OCI-LY1 (cell line): Measurements from ENCODE around the gene PLEKHG3.

Experiments
- H2AFZ ChIP-seq: fragments of 200-600 bp; sonication (generic), shearing (Covaris generic); 2 replicates; pipeline ENCODE4 v1.6.0; 2014; ENCODE audit warnings: antibody characterized with exemption, mild to moderate bottlenecking, low read length
- H3F3A ChIP-seq: fragments of 200-600 bp; sonication (generic), shearing (Covaris generic); 2 replicates; pipeline ENCODE4 v1.6.0; 2014; ENCODE audit warnings: mild to moderate bottlenecking, antibody characterized with exemption, low read length, moderate library complexity; ENCODE audit not compliant: insufficient read depth
- H3K27ac ChIP-seq: fragments of 200-600 bp; sonication (generic); 2 replicates; pipeline ENCODE4 v1.5.1; 2014; ENCODE audit warnings: low read length, mixed run types, mild to moderate bottlenecking, low read depth; ENCODE audit not compliant: poor library complexity, severe bottlenecking
- H3K27me3 ChIP-seq: fragments of 200-600 bp; sonication (generic); 2 replicates; pipeline ENCODE4 v1.6.0; 2014; ENCODE audit warnings: antibody characterized with exemption, mild to moderate bottlenecking, low read length, moderate library complexity; ENCODE audit not compliant: insufficient read depth
- H3K36me3 ChIP-seq: fragments of 200-600 bp; sonication (generic); 2 replicates; pipeline ENCODE4 v1.6.1; 2014; ENCODE audit warnings: mild to moderate bottlenecking, antibody characterized with exemption, low read length, moderate library complexity, mixed read lengths; ENCODE audit not compliant: insufficient read depth
- H3K4me1 ChIP-seq: fragments of 200-600 bp; sonication (generic); 2 replicates; pipeline ENCODE4 v1.5.1; 2014; ENCODE audit warnings: mild to moderate bottlenecking, low read length, moderate library complexity; ENCODE audit not compliant: insufficient read depth, severe bottlenecking
- H3K4me2 ChIP-seq: fragments of 200-600 bp; sonication (generic), shearing (Covaris generic); 2 replicates; pipeline ENCODE4 v1.6.1; 2014; ENCODE audit warnings: low read length
- H3K4me3 ChIP-seq: fragments of 200-600 bp; sonication (generic); 2 replicates; pipeline ENCODE4 v1.5.1; 2014; ENCODE audit warnings: low read length, low read depth, mild to moderate bottlenecking, mixed read lengths; ENCODE audit not compliant: poor library complexity, severe bottlenecking
- H3K79me2 ChIP-seq: fragments of 200-600 bp; shearing (Covaris generic); 2 replicates; pipeline ENCODE4 v1.6.1; 2016; ENCODE audit warnings: mixed run types, low read length, mixed read lengths; ENCODE audit not compliant: insufficient read depth
- H3K9ac ChIP-seq: fragments of 200-600 bp; sonication (generic), shearing (Covaris generic); 2 replicates; pipeline ENCODE4 v1.6.1; 2014; ENCODE audit warnings: mild to moderate bottlenecking, low read length, mixed read lengths
- H3K9me2 ChIP-seq: fragments of 200-600 bp; sonication (generic), shearing (Covaris generic); 2 replicates; pipeline ENCODE4 v1.6.1; 2014; ENCODE audit warnings: low read depth, mild to moderate bottlenecking, low read length, mixed read lengths
- H3K9me3 ChIP-seq: fragments of 200-600 bp; shearing (Covaris generic); 2 replicates; pipeline ENCODE4 v1.6.1; 2014; ENCODE audit warnings: low read length, mixed read lengths
- H4K20me1 ChIP-seq: fragments of 200-600 bp; sonication (generic), shearing (Covaris generic); 2 replicates; pipeline ENCODE4 v1.6.0; 2016; ENCODE audit warnings: mild to moderate bottlenecking, low read length; ENCODE audit not compliant: insufficient read depth
- CTCF ChIP-seq: fragments of 200-600 bp; sonication (generic), shearing (Covaris generic); IDR thresholded peaks from 2 replicates; pipeline ENCODE4 v1.5.1; 2017; ENCODE audit warnings: mild to moderate bottlenecking, antibody characterized with exemption, low read length, moderate library complexity, mixed read lengths
- EZH2 ChIP-seq: fragments of 200-600 bp; sonication (generic), shearing (Covaris generic); IDR thresholded peaks from 2 replicates; pipeline ENCODE4 v1.8.0; 2017; ENCODE audit warnings: borderline replicate concordance, mixed run types, mild to moderate bottlenecking, antibody characterized with exemption, low read length, moderate library complexity, mixed read lengths

The PLEKHG3 gene

DNA sequence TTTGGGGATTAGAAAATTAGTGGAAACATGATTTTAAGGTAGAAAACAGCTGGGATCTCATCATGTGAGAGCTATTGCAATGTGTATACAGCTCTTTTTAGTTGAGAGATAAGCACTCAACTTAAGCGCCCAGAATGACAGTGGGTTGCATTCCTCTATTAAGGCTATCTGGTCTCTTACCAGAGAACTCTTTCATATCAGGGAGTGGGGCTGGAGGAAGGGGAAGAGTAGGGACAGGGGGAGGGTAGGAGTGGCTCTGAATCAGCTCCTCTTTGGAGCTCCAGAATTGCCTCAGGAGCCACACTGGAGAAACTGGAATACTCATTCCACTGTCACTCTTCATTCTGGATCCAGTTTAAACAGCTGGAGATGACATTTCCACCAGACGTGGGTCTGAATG lies 9.2 kb upstream of the PLEKHG3 start:
- no peak overlapping the region for H3K4me3 ChIP-seq
- H3K4me1 ChIP-seq, result no peaks in the 10 kb centered on the region
- H4K20me1 ChIP-seq, result no peaks in the 10 kb centered on the region
- TF ChIP-seq CTCF, result no peak
- no peak for TF ChIP-seq EZH2
- H3K27ac ChIP-seq, result no peak overlapping the region
- no peak overlapping the region for H2AFZ ChIP-seq
- H3K79me2 ChIP-seq, result no peaks in the 10 kb centered on the region
- no peaks in the 10 kb centered on the region for H3K36me3 ChIP-seq
- H3K9ac ChIP-seq, result no peak overlapping the region
- H3F3A ChIP-seq, result no peaks in the 10 kb centered on the region
- H3K9me2 ChIP-seq, result no peaks in the 10 kb centered on the region
- no peaks in the 10 kb centered on the region for H3K9me3 ChIP-seq
- no peak overlapping the region for H3K4me2 ChIP-seq
- no peaks in the 10 kb centered on the region for H3K27me3 ChIP-seq

GRCh38 chr14:64696355-64696857 lies 7.8 kb upstream of the PLEKHG3 start:
- no peak overlapping the region for H3K9ac ChIP-seq
- H3K79me2 ChIP-seq, result no peaks in the 10 kb centered on the region
- no peaks in the 10 kb centered on the region; the same call in 1 of the 2 replicates for H3K27me3 ChIP-seq
- no peaks in the 10 kb centered on the region for H3F3A ChIP-seq
- no peak for TF ChIP-seq CTCF
- no peak for TF ChIP-seq EZH2
- H2AFZ ChIP-seq, result no peak overlapping the region
- H3K4me2 ChIP-seq, result no peak overlapping the region
- no peaks in the 10 kb centered on the region for H3K9me3 ChIP-seq
- H3K4me3 ChIP-seq, result no peak overlapping the region
- H4K20me1 ChIP-seq, result no peaks in the 10 kb centered on the region
- no peaks in the 10 kb centered on the region for H3K4me1 ChIP-seq
- H3K36me3 ChIP-seq, result no peaks in the 10 kb centered on the region
- no peak overlapping the region for H3K27ac ChIP-seq
- no peaks in the 10 kb centered on the region for H3K9me2 ChIP-seq

- Histone ChIP-seq H3K9me3 (no peaks in the 10 kb centered on the region), H3K4me3 (no peak overlapping the region), H2AFZ (no peak overlapping the region), H3K36me3 (no peaks in the 10 kb centered on the region), H3K9ac (no peak overlapping the region), H3K9me2 (no peaks in the 10 kb centered on the region), H3K79me2 (no peaks in the 10 kb centered on the region), H3K27ac (no peak overlapping the region), H3K4me2 (no peak overlapping the region), H3K27me3 (no peaks in the 10 kb centered on the region; the same call in 1 of the 2 replicates), H4K20me1 (no peaks in the 10 kb centered on the region), H3K4me1 (no peaks in the 10 kb centered on the region), H3F3A (no peaks in the 10 kb centered on the region)
- TF ChIP-seq CTCF (no peak), EZH2 (no peak)
Observed at GRCh38 chr14:64698903-64699302, 5.3 kb upstream of the PLEKHG3 start.
